Naive thymus-derived CD4-positive, alpha-beta T cell (primary cell): ENCODE measurements around the gene CASR. TPM values are rescaled to one million over a fixed set of nuclear protein-coding genes. Genes with fewer than 3 reads are reported as not detected.
A peak's percentile ranks its signal among the peaks of the same experiment; 100 is the strongest.

Experiments
- ATAC-seq: fragments of 150-1000 bp; cut with Tn5 transposase; 2 replicates; pipeline ENCODE4 v1.10.0; 2021; ENCODE audit warnings: mild to moderate bottlenecking, moderate library complexity
- CTCF ChIA-PET: fragments of 350-600 bp; sonication (Branson Sonifier 250); formaldehyde crosslinking; loops from one replicate; lab custom pipeline; 2021; ENCODE audit warnings: antibody characterized with exemption; lab: Charles Lee
- POLR2A ChIA-PET: fragments of 350-600 bp; sonication (Branson Sonifier 250); formaldehyde crosslinking; loops from one replicate; lab custom pipeline; 2021; ENCODE audit warnings: antibody characterized with exemption, inconsistent platforms; lab: Charles Lee
- DNase-seq, 9 donors: peaks; one replicate each; pipeline versions ENCODE4 v3.0.0 to v3.0.0-alpha.2; 2020 to 2022; ENCODE audit warnings: mixed read lengths in 1 of 9
- H3K27ac ChIP-seq: one replicate; pipeline ENCODE4 v1.7.0; 2013; ENCODE audit warnings: mild to moderate bottlenecking, low read depth, low read length, moderate library complexity
- H3K27me3 ChIP-seq, 2 donors: one replicate each; pipeline ENCODE4 v1.7.0; 2013; ENCODE audit warnings: low read length in 2 of 2, mild to moderate bottlenecking in 2 of 2, moderate library complexity in 2 of 2; ENCODE audit not compliant: control insufficient read depth in 2 of 2, insufficient read depth in 2 of 2
- H3K36me3 ChIP-seq, 3 experiments: 1 replicate in 2 of 3; 2 replicates in 1 of 3; pipeline ENCODE4 v1.7.0; 2013; ENCODE audit warnings: low read length in 3 of 3, mild to moderate bottlenecking in 3 of 3, moderate library complexity in 1 of 3; ENCODE audit not compliant: insufficient read depth in 3 of 3, control insufficient read depth in 2 of 3
- H3K4me1 ChIP-seq, 2 donors: one replicate each; pipeline ENCODE4 v1.7.0; 2013; ENCODE audit warnings: low read length in 2 of 2, mild to moderate bottlenecking in 2 of 2, moderate library complexity in 1 of 2; ENCODE audit not compliant: control insufficient read depth in 2 of 2, insufficient read depth in 2 of 2
- H3K4me3 ChIP-seq: 2 replicates; pipeline ENCODE4 v1.7.0; 2013; ENCODE audit warnings: mild to moderate bottlenecking, low read length
- H3K9me3 ChIP-seq, 3 experiments: 1 replicate in 2 of 3; 2 replicates in 1 of 3; pipeline ENCODE4 v1.7.0; 2013; ENCODE audit warnings: low read length in 3 of 3; ENCODE audit not compliant: control insufficient read depth in 2 of 3
- H3K27ac Mint-ChIP-seq, 9 donors: one replicate each; pipeline ENCODE4 v1.8.0; 2020 to 2022; ENCODE audit warnings: mixed read lengths in 9 of 9, mild to moderate bottlenecking in 8 of 9, moderate library complexity in 5 of 9, inconsistent platforms in 2 of 9
- H3K27me3 Mint-ChIP-seq, 5 donors: one replicate each; pipeline ENCODE4 v1.8.0; 2021 to 2022; ENCODE audit warnings: mixed read lengths in 5 of 5, mild to moderate bottlenecking in 1 of 5
- H3K36me3 Mint-ChIP-seq, 5 donors: one replicate each; pipeline ENCODE4 v1.8.0; 2020 to 2022; ENCODE audit warnings: mixed read lengths in 5 of 5, mild to moderate bottlenecking in 3 of 5, inconsistent platforms in 1 of 5
- H3K4me1 Mint-ChIP-seq, 7 donors: one replicate each; pipeline ENCODE4 v1.8.0; 2020 to 2022; ENCODE audit warnings: mixed read lengths in 7 of 7, mild to moderate bottlenecking in 3 of 7, inconsistent platforms in 1 of 7
- H3K4me3 Mint-ChIP-seq, 10 donors: one replicate each; pipeline ENCODE4 v1.8.0; 2020 to 2022; ENCODE audit warnings: mild to moderate bottlenecking in 10 of 10, mixed read lengths in 10 of 10, moderate library complexity in 6 of 10, inconsistent platforms in 2 of 10
- H3K9me3 Mint-ChIP-seq, 11 donors: one replicate each; pipeline ENCODE4 v1.8.0; 2020 to 2022; ENCODE audit warnings: mixed read lengths in 11 of 11, mild to moderate bottlenecking in 4 of 11, inconsistent platforms in 1 of 11, moderate library complexity in 1 of 11
- intact Hi-C, 2 donors: fragments of 100-400 bp; cut with micrococcal nuclease; formaldehyde crosslinking; loops; one replicate each; pipeline ENCODE4 v1.15.1; 2023
- polyA plus RNA-seq, 2 donors: library from polyadenylated mRNA; unstranded; fragments of 300-500 nt; fragmentation: Illumina TruSeq; gene quantifications; one replicate each; pipeline ENCODE4 v1.2.3, GENCODE V29; 2021
- total RNA-seq, 6 experiments: library from RNA in 5 of 6; stranded (reverse) in 5 of 6; gene quantifications; 1 replicate in 5 of 6; 2 replicates in 1 of 6; pipeline ENCODE4 v1.2.3 and lab custom pipeline; 2021 to 2026

CASR gene
- total and polyA plus RNA-seq, 7 experiments from 2014 or later, result 0.02 TPM; not detected in 5

GRCh38 chr3:122305818-122306621, 122.6 kb downstream of the CASR start:
- no peak overlapping the region for H3K4me3 Mint-ChIP-seq
- POLR2A ChIA-PET, result no interaction called here
- Histone ChIP-seq H3K27me3 (no peaks in the 10 kb centered on the region), H3K9me3 (no peaks in the 10 kb centered on the region), H3K4me1 (no peaks in the 10 kb centered on the region), H3K4me3 (no peak overlapping the region), H3K36me3 (no peaks in the 10 kb centered on the region), H3K27ac (no peak overlapping the region)
- CTCF ChIA-PET, result interaction anchor here (0.9 to 1.7 kb wide), 4 partner anchors 16 to 759 kb away, joined by 3 to 9 read pairs (median 5); no protein-coding TSS in a partner anchor
- no peaks in the 10 kb centered on the region for H3K9me3 Mint-ChIP-seq
- DNase-seq (no peak), ATAC-seq (no peak)
- H3K36me3 Mint-ChIP-seq, result no peaks in the 10 kb centered on the region
- H3K27ac Mint-ChIP-seq, result no peak overlapping the region
- intact Hi-C loops, result loop anchor here (1.0 to 2.0 kb wide), 3 partner anchors 50 to 79 kb away; partner anchors contain the start of gene FAM162A (in 1 of the 2)
- H3K27me3 Mint-ChIP-seq, result peaks cover 0 to 12% (median 5%) of the 10 kb centered on the region in 5 donors
- H3K4me1 Mint-ChIP-seq, result peaks cover 0 to under 1% (median 0%) of the 10 kb centered on the region in 7 donors

- ChIA-PET POLR2A (no interaction called here), CTCF (interaction anchor here (1.2 to 1.7 kb wide), 2 partner anchors 50 to 760 kb away, joined by 7 to 9 read pairs; no protein-coding TSS in a partner anchor)
- Mint-ChIP-seq H3K27me3 (peaks cover 0 to 12% (median 5%) of the 10 kb centered on the region in 5 donors), H3K36me3 (no peaks in the 10 kb centered on the region), H3K4me1 (no peaks in the 10 kb centered on the region), H3K27ac (no peak overlapping the region), H3K9me3 (no peaks in the 10 kb centered on the region), H3K4me3 (no peak overlapping the region)
- no peaks in the 10 kb centered on the region for H3K4me1 ChIP-seq
- DNase-seq (no peak), ATAC-seq (no peak)
- H3K4me3 ChIP-seq, result no peak overlapping the region
- no peaks in the 10 kb centered on the region for H3K27me3 ChIP-seq
- intact Hi-C loops, result loop anchor here (1.0 to 2.0 kb wide), 3 partner anchors 50 to 78 kb away; partner anchors contain the start of gene FAM162A (in 1 of the 2)
- no peaks in the 10 kb centered on the region for H3K9me3 ChIP-seq
- no peaks in the 10 kb centered on the region for H3K36me3 ChIP-seq
- no peak overlapping the region for H3K27ac ChIP-seq
These were observed 123.1 kb downstream of the CASR start for GRCh38 chr3:122306622-122306953.

GRCh38 chr3:122307094-122307687, 123.7 kb downstream of the CASR start:
- Mint-ChIP-seq H3K27ac (no peak overlapping the region), H3K27me3 (peaks cover 0 to 12% (median 5%) of the 10 kb centered on the region in 5 donors), H3K36me3 (no peaks in the 10 kb centered on the region), H3K9me3 (no peaks in the 10 kb centered on the region), H3K4me3 (no peak overlapping the region), H3K4me1 (no peaks in the 10 kb centered on the region)
- H3K4me1 ChIP-seq, result no peaks in the 10 kb centered on the region
- H3K27me3 ChIP-seq, result no peaks in the 10 kb centered on the region
- ChIA-PET CTCF (interaction anchor here (1.2 to 1.7 kb wide), 2 partner anchors 50 to 760 kb away, joined by 7 to 9 read pairs; no protein-coding TSS in a partner anchor), POLR2A (no interaction called here)
- no peak overlapping the region for H3K27ac ChIP-seq
- H3K4me3 ChIP-seq, result no peak overlapping the region
- DNase-seq, result no peak
- no peaks in the 10 kb centered on the region for H3K36me3 ChIP-seq
- intact Hi-C loops, result loop anchor here (2.0 kb wide), 2 partner anchors 50 to 78 kb away; partner anchors contain the start of gene FAM162A (in 1 of the 2)
- no peaks in the 10 kb centered on the region for H3K9me3 ChIP-seq
- no peak for ATAC-seq

- Mint-ChIP-seq H3K4me3 (no peak overlapping the region), H3K9me3 (no peaks in the 10 kb centered on the region), H3K36me3 (no peaks in the 10 kb centered on the region), H3K4me1 (peaks cover 4 to 5% (median 5%) of the 10 kb centered on the region in 7 donors), H3K27me3 (peaks cover 0 to 12% (median 5%) of the 10 kb centered on the region in 5 donors), H3K27ac (no peak overlapping the region)
- H3K9me3 ChIP-seq, result no peaks in the 10 kb centered on the region
- CTCF ChIA-PET, result no interaction called here
- no peak overlapping the region for H3K27ac ChIP-seq
- POLR2A ChIA-PET, result no interaction called here
- intact Hi-C loops, result loop anchor here (2.0 kb wide), 2 partner anchors 49 to 77 kb away; partner anchors contain the start of gene FAM162A (in 1 of the 2)
- ATAC-seq, result no peak
- no peak overlapping the region for H3K4me3 ChIP-seq
- no peaks in the 10 kb centered on the region for H3K27me3 ChIP-seq
- no peaks in the 10 kb centered on the region for H3K36me3 ChIP-seq
- no peak for DNase-seq
- H3K4me1 ChIP-seq, result no peaks in the 10 kb centered on the region
These were observed 124.5 kb downstream of the CASR start for GRCh38 chr3:122307976-122308375.

GRCh38 chr3:122310361-122310760, 126.9 kb downstream of the CASR start:
- Histone ChIP-seq H3K4me1 (no peaks in the 10 kb centered on the region), H3K36me3 (no peaks in the 10 kb centered on the region), H3K9me3 (no peaks in the 10 kb centered on the region), H3K27ac (no peak overlapping the region), H3K27me3 (no peaks in the 10 kb centered on the region), H3K4me3 (no peak overlapping the region)
- H3K9me3 Mint-ChIP-seq, result no peaks in the 10 kb centered on the region
- no peak for ATAC-seq
- H3K4me3 Mint-ChIP-seq, result no peak overlapping the region
- intact Hi-C loops, result no loop called here
- CTCF ChIA-PET, result no interaction called here
- peaks cover 0 to 10% (median 5%) of the 10 kb centered on the region in 5 donors for H3K27me3 Mint-ChIP-seq
- no peak overlapping the region for H3K27ac Mint-ChIP-seq
- H3K4me1 Mint-ChIP-seq, result peaks cover 5 to 9% (median 8%) of the 10 kb centered on the region in 7 donors
- H3K36me3 Mint-ChIP-seq, result no peaks in the 10 kb centered on the region
- POLR2A ChIA-PET, result no interaction called here
- no peak for DNase-seq

- no peaks in the 10 kb centered on the region for H3K27me3 ChIP-seq
- peaks cover 0 to 17% (median 13%) of the 10 kb centered on the region in 5 donors for H3K27me3 Mint-ChIP-seq
- peaks cover 0 to 3% (median 0%) of the 10 kb centered on the region in 11 donors for H3K9me3 Mint-ChIP-seq
- no peaks in the 10 kb centered on the region for H3K9me3 ChIP-seq
- ChIA-PET CTCF (interaction anchor here (1.1 kb wide), 1 partner anchor 208 kb away, joined by 3 read pairs; no protein-coding TSS in a partner anchor), POLR2A (interaction anchor here (0.6 kb wide), 1 partner anchor 37 kb away, joined by 6 read pairs; no protein-coding TSS in a partner anchor)
- no peak overlapping the region for H3K27ac Mint-ChIP-seq
- intact Hi-C loops, result loop anchor here in 1 of 2 donors (1.0 kb wide), 1 partner anchor 9 kb away; no protein-coding TSS in a partner anchor
- peaks cover 5 to 9% (median 8%) of the 10 kb centered on the region in 7 donors for H3K4me1 Mint-ChIP-seq
- no peak overlapping the region for H3K27ac ChIP-seq
- no peaks in the 10 kb centered on the region for H3K4me1 ChIP-seq
- H3K4me3 ChIP-seq, result no peak overlapping the region
- DNase-seq (no peak), ATAC-seq (peak; percentile 38)
- H3K36me3 ChIP-seq, result no peaks in the 10 kb centered on the region
- H3K4me3 Mint-ChIP-seq, result peak overlapping the region in 2 of 10 donors; percentile 0 to 31
- peaks cover 0 to 3% (median 0%) of the 10 kb centered on the region in 5 donors for H3K36me3 Mint-ChIP-seq
These were observed 129.4 kb downstream of the CASR start for GRCh38 chr3:122312826-122313225.
